NCI-H69 (cell line): ENCODE data around the gene MYRIP.
A peak's percentile ranks its signal among the peaks of the same experiment; 100 is the strongest.

Experiments used
- DNase-seq: peaks from one replicate; lab custom pipeline; 2025; lab: John Stamatoyannopoulos, UW

MYRIP gene

GRCh38 chr3:39907981-39908380 lies 98.6 kb downstream of the MYRIP start:
- peak; percentile 94 for DNase-seq

GRCh38 chr3:39910135-39910534 lies 100.7 kb downstream of the MYRIP start:
- DNase-seq = no peak

GRCh38 chr3:39910826-39911464 lies 101.5 kb downstream of the MYRIP start:
- no peak for DNase-seq

- peak; percentile 62 for DNase-seq
Measured at GRCh38 chr3:39911465-39912309, 102.3 kb downstream of the MYRIP start.

GRCh38 chr3:39915027-39915426 lies 105.6 kb downstream of the MYRIP start:
- no peak for DNase-seq

- no peak for DNase-seq
Measured at GRCh38 chr3:39917065-39917773, 107.8 kb downstream of the MYRIP start.

GRCh38 chr3:39919281-39919680 lies 109.9 kb downstream of the MYRIP start:
- no peak for DNase-seq

GRCh38 chr3:39920271-39920670 lies 110.9 kb downstream of the MYRIP start:
- DNase-seq = no peak

GRCh38 chr3:39927479-39927878 lies 118.1 kb downstream of the MYRIP start:
- DNase-seq = no peak

- DNase-seq = peak; percentile 42
Measured at GRCh38 chr3:39933986-39934693, 124.7 kb downstream of the MYRIP start.

- peak; percentile 50 for DNase-seq
Measured at GRCh38 chr3:39934696-39935095, 125.3 kb downstream of the MYRIP start.

GRCh38 chr3:39935261-39935660 lies 125.9 kb downstream of the MYRIP start:
- DNase-seq = peak; percentile 34

GRCh38 chr3:39936848-39937247 lies 127.4 kb downstream of the MYRIP start:
- DNase-seq = no peak

- DNase-seq = no peak
Measured at GRCh38 chr3:39937315-39937714, 127.9 kb downstream of the MYRIP start.

- no peak for DNase-seq
Measured at GRCh38 chr3:39937874-39938273, 128.5 kb downstream of the MYRIP start.

GRCh38 chr3:39941931-39942330 lies 132.5 kb downstream of the MYRIP start:
- peak; percentile 7 for DNase-seq

- DNase-seq = peak; percentile 15
Measured at GRCh38 chr3:39960515-39961191, 151.2 kb downstream of the MYRIP start.

GRCh38 chr3:39961230-39961629 lies 151.8 kb downstream of the MYRIP start:
- no peak for DNase-seq

GRCh38 chr3:39962581-39962980 lies 153.2 kb downstream of the MYRIP start:
- DNase-seq = no peak

GRCh38 chr3:39965461-39965860 lies 156.1 kb downstream of the MYRIP start:
- DNase-seq = no peak

- DNase-seq = no peak
Measured at GRCh38 chr3:39965997-39966396, 156.6 kb downstream of the MYRIP start.

- no peak for DNase-seq
Measured at GRCh38 chr3:39970982-39971381, 161.6 kb downstream of the MYRIP start.
